ENCODE results near the gene GLCCI1. TPM values are rescaled to one million over a fixed set of nuclear protein-coding genes. Genes with fewer than 3 reads are reported as not detected.

Gene GLCCI1
- total RNA-seq, 6 donors from 2014 or later, result 27.4 to 240 (median 46.6) TPM

- TF ChIP-seq EP300 (IDR thresholded peaks at IDR 0.05) (no peak), POLR2A (IDR thresholded peaks at IDR 0.05) (no peak), CTCF (IDR thresholded peaks at IDR 0.05) (no peak), POLR2AphosphoS5 (IDR thresholded peaks at IDR 0.05) (no peak)
- H3K27ac ChIP-seq, result no peak overlapping the region
- H3K4me1 ChIP-seq, result no peaks in the 10 kb centered on the region
- ATAC-seq (ENCODE audit: low FRiP score in 2 of 2) (no peak), DNase-seq (no peak)
- 81 to 82% methylated on average over 9 of the region's 9 CpGs for WGBS, 2 donors
- no peaks in the 10 kb centered on the region for H3K27me3 ChIP-seq
- H3K9me3 ChIP-seq, result peaks cover 0 to 5% (median 0%) of the 10 kb centered on the region in 4 donors
- no peak overlapping the region for H3K4me3 ChIP-seq
- H3K36me3 ChIP-seq, result no peaks in the 10 kb centered on the region
These were observed 134.7 kb downstream of the GLCCI1 start for GRCh38 chr7:8103282-8103681.

DNA sequence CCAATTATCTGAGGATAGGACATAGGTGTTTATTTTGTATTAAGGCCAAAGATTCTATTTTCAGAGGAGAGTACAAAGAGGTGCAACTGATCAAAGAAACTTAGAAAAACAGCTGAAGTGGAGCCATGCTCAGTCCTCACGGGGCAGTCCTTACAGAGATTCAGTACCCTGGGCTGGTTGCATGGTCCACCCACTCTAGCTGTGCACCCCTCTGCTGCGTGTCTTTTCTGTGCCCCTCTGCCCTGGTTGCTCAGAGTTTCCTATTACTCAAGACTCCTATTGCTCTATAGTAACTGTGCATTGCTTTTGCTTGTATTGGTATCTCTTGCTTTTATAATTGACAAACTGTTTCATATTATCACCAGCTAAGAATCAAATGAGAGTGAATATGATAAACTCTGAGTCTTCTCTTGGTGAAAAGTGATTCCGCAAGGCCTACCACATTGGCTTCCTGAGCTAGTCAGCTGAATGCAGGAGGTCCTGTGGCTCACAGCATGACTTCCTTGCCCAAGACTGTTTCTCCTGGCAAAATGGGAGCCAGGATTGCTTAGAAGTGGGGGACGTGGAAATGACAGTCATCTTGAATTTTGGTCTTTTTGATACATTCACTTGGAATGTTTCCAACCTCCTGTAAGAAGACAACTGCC, 137.0 kb downstream of the GLCCI1 start:
- WGBS, 2 donors, result 39 to 65% methylated on average over 4 of the region's 4 CpGs
- H3K4me1 ChIP-seq, result no peaks in the 10 kb centered on the region
- H3K9me3 ChIP-seq, result peaks cover 0 to 5% (median 0%) of the 10 kb centered on the region in 4 donors
- H3K4me3 ChIP-seq, result no peak overlapping the region
- H3K27me3 ChIP-seq, result no peaks in the 10 kb centered on the region
- no peaks in the 10 kb centered on the region for H3K36me3 ChIP-seq
- TF ChIP-seq CTCF (IDR thresholded peaks at IDR 0.05), result no peak
- no peak for TF ChIP-seq POLR2AphosphoS5 (IDR thresholded peaks at IDR 0.05)
- TF ChIP-seq EP300 (IDR thresholded peaks at IDR 0.05), result no peak
- TF ChIP-seq POLR2A (IDR thresholded peaks at IDR 0.05), result no peak
- peak in 1 of 2 donors; percentile 68 for ATAC-seq (ENCODE audit: low FRiP score in 2 of 2)
- no peak for DNase-seq
- no peak overlapping the region for H3K27ac ChIP-seq

DNA sequence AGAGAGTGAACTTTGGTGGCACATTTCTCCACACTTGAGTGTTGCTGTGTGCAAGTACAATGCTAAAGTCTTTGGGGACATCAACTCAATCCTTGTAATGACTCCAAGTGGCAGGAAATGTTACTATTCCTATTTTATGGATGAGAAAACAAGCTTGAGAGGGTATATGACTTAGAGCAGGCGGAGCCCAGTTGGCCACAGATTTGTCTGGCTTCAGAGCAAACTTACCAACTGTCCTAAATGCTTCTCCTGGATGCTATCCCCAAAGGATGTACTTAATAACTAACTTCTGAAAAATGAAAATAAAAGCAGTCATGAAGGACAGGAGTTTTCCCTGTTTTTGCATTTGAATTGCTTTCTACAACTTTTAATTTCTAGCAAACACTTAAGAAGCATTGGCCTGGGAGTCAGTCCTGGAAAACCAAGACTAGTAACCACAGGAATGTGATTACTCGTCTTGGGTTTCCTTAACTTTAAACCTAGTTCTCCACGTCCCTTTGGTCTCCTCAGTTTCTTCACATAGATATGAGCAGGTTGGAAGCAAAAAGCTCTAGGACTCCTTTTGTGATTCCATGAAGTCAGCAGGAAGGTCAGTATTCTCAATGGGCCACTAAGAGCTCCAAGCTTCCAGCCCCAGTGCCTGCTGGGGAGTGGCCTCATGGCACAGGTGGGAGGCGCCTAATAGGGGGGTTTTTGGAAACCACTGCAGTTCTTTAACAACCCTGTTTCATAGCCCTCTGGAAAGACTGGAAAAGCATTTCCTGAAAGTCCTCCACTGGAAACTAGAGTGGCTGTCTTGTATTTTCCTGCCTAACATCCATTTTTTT, 140.8 kb downstream of the GLCCI1 start:
- ATAC-seq (ENCODE audit: low FRiP score in 2 of 2) (no peak), DNase-seq (no peak)
- Histone ChIP-seq H3K27ac (no peak overlapping the region), H3K4me1 (no peaks in the 10 kb centered on the region), H3K27me3 (no peaks in the 10 kb centered on the region), H3K4me3 (no peak overlapping the region), H3K36me3 (no peaks in the 10 kb centered on the region), H3K9me3 (no peaks in the 10 kb centered on the region)
- WGBS, 2 donors, result 69 to 80% methylated on average over 4 of the region's 4 CpGs
- TF ChIP-seq POLR2A (IDR thresholded peaks at IDR 0.05) (no peak), POLR2AphosphoS5 (IDR thresholded peaks at IDR 0.05) (no peak), CTCF (IDR thresholded peaks at IDR 0.05) (no peak), EP300 (IDR thresholded peaks at IDR 0.05) (no peak)

DNA sequence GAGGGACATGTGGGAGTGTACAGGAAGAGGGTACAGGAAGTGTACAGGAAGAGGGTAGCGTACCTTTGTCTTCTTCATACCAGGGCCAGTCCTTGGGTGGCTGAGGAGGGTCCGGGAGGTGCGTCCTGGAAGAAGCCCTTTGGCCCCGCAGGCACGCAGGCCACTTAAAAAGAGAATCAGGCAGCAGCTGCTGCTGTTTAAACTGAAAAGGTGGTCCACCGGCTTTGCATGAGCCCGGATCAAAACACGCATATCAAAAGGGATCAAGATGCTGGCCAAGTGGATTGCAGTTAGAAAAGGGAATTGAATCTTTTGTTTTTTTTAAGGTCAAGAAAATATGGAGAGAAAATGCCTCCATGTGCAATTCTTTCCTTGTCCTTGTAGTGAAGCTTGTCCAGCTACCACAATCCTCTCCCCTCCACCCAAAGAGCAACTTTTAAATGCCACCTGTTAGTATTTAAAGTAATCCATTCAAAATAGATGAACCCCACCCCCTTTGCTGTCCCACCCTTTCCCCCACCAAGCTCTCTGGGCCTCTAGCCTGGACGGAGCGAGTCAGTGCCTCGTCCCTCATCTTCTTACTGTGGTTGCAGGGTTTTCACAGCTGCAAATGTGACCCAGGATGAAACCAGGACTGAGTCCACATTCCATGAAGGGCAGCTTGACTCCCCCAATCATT, 142.8 kb downstream of the GLCCI1 start:
- no peak overlapping the region for H3K4me3 ChIP-seq
- no peaks in the 10 kb centered on the region for H3K4me1 ChIP-seq
- H3K9me3 ChIP-seq, result no peaks in the 10 kb centered on the region
- 69 to 76% methylated on average over 10 to 11 of the region's 11 CpGs for WGBS, 2 donors
- no peak for ATAC-seq (ENCODE audit: low FRiP score in 2 of 2)
- H3K36me3 ChIP-seq, result peaks cover 0 to 4% (median 0%) of the 10 kb centered on the region in 4 donors
- no peak overlapping the region for H3K27ac ChIP-seq
- TF ChIP-seq POLR2AphosphoS5 (IDR thresholded peaks at IDR 0.05) (no peak), POLR2A (IDR thresholded peaks at IDR 0.05) (no peak), CTCF (IDR thresholded peaks at IDR 0.05) (no peak), EP300 (IDR thresholded peaks at IDR 0.05) (no peak)
- no peak for DNase-seq
- H3K27me3 ChIP-seq, result no peaks in the 10 kb centered on the region
